CD4-positive, alpha-beta T cell treated with Interferon gamma for 1 hour (primary cell): ENCODE results near the gene TECPR2.
A peak's percentile ranks its signal among the peaks of the same experiment; 100 is the strongest.

Source experiments
- DNase-seq: peaks from one replicate; pipeline ENCODE4 v3.0.0-alpha.2; 2020

TECPR2 gene

DNA sequence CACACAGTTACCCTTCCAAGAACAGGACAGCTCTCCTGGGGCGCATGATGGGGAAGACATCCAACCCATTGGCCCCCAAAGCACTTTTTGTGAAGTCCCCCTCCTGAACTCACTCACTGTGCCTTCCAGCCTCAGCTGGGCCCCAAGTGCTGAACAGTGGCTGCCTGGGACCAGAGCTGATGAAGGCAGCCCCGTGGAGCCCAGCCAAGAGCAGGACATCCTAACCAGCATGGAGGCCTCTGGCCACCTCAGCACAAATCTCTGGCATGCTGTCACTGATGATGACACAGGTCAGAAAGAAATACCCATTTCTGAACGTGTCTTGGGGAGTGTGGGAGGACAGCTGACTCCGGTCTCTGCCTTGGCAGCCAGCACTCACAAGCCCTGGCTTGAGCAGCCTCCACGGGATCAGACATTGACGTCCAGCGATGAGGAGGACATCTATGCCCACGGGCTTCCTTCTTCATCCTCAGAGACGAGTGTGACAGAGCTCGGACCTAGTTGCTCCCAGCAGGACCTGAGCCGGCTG is 72.0 kb downstream of the TECPR2 start:
- DNase-seq = no peak

DNA sequence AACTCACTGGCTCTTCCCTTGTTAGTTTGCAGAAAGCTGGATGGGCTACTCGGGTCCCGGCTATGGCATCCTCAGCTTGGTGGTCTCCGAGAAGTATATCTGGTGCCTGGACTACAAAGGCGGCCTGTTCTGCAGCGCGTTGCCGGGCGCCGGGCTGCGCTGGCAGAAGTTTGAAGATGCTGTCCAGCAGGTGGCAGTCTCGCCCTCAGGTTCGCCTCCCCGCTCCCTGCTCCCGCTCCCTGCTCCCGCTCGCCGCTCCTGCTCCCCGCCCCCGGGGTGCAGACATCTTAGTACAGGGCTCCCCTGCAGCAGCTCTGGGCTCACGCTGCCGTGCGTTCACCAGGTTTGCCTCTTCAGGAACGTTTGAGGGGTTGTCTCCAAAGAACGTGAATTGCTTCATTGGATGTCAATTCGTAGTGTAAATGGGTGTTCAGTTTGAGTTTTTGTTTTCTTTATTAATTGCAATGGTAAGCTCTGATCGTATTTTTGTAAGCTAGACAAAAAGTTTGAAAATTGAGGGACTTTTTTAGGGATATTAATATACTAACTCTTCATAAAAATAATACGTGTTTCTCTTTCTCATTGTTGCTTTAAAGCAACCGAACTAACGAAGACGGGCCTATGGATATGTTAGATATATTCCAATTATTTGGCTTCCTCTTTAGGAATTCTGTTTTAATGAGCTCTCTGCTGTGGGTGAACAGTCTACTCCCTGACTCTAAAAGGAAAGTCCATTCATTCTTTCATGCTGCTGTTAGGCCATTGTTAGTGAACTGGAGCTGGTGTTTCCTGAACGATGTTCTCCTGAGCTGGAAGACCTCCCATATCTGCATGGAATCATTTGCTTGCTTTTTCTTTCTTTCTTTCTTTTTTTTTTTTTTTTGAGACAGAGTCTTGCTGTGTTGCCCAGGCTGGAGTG is 75.5 kb downstream of the TECPR2 start:
- peak; percentile 52 for DNase-seq

DNA sequence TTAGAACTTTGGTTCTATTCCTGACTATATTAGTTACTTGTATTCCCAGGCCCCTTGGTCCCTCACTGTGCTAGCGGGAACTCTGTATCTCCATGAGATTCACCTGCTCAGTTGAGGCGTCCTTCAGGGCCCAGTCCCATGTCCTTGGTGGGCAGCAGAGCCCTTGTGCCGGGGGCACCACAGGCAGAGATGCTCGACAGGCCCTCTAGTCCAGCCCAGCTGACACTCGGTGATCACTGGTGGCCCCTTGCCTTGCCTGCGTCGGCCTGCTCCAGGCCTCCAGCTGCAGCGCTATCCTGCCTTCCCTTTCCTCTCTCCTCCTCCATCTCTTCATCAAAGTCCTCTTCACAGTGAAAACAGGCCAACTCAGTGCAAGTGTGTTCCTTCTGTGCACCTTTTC is 76.8 kb downstream of the TECPR2 start:
- DNase-seq = no peak

DNA sequence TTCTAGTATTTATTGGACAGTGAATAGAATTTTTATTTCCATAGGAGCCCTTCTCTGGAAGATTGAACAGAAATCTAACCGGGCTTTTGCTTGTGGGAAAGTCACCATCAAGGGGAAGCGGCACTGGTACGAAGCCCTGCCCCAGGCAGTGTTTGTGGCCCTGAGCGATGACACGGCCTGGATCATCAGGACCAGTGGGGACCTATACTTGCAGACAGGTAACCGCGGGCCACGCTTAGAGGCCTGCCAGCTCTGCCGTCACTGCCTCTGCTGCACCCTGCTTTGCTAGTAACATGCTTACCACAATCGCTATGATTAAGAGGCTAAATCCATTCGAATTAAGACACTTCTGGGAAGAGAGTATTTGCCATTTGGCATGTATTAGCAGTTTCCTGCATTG is 77.7 kb downstream of the TECPR2 start:
- DNase-seq = no peak

DNA sequence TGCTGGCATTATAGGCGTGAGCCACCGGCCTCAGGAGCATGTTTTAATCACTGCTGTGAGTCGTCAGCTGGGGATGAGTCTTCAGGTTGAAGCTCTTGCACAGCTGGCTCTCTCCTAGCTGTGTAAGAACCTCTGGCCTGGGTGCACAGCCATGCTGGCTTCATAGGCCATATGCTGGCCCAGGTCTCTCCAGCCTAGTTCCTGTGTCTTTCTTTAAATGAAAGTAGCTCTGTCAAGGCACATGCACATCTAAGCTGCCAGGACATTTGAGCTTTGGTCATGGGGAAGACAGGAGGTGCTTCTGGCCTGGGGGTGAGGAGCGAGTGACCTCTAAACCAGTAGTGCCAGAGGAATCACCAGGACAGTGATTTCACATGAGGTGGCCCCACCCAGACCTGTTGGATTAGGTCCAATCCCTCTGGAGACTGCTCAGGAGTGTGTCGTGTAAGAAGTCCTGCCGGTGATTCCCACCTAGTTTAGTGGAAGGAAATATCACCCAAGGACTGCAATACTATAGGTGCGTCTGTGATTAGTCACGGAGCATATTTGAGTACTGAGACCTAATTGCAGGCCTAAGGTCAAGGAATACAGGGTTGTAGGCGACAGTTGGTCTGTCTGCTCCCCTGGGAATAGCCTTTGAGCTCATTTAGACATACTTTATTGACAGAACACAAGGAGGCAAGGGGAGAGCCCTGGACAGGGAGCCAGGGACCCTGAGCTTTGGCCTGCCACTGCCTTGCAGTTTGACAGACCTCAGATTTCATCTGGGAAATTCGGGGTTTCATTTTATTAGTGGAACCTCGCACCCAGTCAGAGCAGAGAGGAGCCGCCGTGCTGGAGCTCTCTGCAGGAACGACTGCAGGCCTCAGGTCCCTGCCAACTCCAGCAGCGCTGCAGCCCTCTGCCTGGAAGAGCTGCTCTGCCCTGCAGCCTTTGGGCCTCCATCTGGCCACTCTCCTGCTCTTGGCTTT is 79.8 kb downstream of the TECPR2 start:
- DNase-seq = no peak

DNA sequence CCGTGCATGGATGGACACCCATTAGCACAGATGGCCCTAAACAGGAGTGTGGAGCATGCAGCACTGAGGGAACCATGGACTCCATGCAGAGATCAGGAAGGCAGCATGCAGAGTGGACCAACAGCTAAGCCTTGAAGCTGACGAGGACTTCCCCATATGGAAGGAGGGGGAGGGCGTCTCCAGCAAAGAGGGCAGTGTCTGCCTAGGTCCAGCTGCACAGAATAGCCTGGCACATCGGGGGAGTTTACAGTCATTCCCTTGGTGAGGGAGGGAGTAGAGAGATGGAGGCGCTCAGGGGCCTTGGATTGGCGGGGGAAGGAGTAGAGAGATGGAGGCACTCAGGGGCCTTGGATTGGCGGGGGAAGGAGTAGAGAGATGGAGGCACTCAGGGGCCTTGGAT is 82.3 kb downstream of the TECPR2 start:
- DNase-seq = no peak

DNA sequence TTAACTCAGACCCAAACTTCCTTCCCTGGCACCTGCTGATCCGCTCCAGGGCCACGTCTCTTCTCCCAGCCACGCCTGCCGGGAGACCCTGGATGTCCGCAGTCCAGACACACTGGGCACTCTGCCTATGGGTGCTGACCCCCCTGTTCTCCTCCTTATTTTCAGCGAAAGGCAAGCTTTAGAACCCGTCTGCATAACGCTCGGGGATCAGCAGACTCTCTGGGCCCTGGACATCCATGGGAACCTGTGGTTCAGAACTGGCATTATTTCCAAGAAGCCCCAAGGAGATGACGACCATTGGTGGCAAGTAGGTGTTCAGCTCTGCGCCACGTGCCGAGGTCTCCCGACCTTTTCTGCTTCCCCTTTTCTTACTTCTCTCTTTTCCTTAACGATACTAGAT is 82.9 kb downstream of the TECPR2 start:
- DNase-seq = no peak

DNA sequence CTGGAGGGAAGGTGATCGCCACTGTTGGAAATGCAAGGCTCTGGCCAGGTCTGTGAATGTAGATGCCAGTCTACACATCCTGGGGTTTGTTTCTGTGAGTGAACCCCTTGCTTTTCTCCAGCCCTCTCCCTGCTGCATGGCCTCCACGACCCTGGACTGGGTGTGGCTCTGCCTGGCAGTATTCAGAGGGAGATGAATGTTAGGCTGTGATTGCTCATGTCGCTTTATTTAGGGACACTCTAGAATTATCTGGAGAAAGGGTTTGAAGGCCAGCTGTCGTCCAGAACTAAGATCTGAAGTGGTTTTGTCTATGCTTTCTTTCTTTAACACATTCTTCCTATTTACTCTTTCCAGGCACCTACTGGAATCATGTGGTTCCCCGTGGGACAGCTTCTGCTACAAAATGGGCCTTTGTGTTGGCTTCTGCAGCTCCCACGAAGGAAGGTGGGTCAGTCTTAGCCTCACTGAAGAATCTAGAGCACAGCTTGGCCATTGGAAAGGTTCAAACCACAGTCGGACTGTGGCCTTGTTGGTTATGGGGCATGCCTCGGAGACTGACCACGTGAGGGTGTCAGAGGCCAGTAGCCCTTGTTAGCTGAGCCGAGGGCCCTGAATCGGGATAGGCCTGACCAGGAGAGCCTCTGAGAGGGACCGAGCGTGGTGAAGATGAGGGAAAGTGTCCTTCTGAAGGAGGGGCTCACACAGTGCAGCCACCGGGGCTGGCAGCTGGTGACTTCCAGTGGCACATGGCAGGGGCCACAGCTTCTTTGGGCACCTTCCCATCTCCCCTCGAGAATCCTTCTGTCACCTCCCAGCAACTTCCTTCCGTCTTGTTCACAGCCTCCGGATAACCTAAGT is 87.7 kb downstream of the TECPR2 start:
- DNase-seq = no peak

DNA sequence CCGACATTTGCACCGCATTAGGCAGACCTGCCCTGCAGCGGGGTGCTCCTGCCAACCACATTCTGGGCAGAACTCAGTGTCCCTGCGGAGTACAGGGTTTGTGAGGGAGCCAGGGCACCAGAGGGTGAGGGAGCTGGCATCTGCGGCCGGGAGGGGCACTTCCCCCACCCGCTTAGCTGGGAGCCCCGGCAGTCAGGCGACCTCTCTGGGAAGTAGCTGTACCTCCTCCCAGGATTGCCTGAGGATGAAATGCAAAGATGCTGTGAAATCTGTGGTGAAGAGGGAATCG is 88.3 kb downstream of the TECPR2 start:
- no peak for DNase-seq

DNA sequence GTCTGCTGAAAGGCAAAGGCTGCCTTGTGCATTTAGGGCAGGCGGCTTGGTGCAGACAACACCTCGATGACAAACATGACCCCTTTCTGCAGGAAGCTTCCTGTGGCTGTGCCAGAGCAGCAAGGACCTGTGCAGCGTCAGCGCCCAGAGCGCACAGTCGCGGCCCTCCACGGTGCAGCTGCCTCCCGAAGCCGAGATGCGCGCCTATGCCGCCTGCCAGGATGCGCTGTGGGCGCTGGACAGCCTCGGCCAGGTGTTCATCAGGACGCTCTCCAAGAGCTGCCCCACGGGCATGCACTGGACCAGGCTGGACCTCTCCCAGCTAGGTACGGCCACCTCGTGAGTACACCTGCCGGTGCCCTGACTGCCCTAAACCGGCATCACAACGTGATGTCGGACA is 89.6 kb downstream of the TECPR2 start:
- no peak for DNase-seq

DNA sequence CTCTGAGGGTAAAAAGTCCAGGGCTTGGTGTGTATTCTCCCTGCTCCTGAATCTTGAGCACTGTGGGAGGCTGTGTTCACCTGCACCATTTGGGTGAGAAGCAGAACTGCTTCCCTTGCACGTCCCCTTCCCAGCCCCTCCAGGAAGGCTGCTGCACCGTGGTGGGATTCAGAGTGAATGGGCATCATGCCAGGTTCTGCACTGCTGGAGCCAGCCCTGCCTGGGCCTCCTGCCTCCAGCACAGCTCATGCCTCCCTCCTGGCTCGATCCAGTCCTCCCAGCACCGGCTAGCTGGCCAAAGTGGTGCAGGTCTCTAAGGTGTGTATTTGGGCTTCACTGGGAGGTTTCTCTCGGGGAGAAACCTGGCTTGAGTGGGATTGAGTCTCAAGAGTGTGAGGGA is 92.0 kb downstream of the TECPR2 start:
- no peak for DNase-seq

DNA sequence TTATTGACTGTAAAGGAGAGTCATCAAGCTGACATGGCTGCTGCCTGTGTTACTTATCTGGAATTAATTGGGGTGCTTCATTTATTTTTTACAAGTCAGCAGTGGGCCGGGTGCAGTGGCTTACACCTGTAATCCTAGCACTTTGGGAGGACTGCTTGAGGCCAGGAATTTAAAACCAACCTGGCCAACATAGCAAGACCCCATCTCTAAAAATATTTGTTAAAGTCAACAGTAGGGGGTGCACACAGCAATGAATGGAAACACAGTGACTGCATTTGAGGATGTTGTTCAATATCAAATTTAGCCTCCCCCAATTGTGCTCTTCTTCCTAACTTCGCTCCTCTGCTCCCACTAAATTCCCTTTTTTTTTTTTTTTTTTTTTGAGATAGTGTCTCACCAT is 94.8 kb downstream of the TECPR2 start:
- DNase-seq = no peak

DNA sequence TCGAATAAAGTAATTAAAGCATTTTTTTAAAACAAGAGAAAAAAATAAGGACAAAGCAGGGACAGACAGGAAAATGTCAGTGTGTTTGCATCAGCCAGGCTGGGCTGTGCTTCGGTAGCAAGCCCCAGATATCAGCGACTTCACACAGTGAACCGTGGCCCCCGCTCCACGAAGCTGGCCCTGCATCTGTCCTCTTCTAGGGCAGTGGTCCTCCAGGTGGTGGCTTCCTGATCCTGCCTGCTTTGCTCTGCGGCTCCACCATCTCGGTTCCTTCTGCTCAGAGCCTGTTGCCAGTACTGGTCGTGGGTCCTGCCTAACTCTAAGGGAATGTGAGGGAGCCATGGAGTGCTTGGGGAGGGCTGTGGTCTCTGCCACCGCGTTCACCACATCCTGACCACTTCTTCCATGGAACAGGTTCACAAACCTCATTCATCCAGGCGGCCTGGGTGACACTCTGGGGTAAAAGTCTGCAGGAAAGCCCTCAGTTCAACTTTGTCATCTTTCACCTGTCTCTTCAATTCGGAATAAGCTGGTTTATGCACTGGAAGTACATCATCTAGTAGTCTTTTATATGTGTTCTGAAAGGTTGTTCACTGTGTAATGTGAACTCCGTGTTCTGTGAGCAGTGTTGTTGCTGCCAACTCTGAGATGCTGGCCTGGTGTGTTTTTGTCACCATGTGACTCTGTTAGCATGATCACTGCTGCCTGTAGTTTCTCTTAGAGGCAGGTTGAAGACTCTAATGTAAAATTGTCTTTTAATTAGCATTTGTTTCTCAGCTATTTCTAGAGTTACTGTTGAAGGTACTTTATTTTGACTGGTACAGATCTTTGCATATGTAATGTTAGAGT is 99.0 kb downstream of the TECPR2 start:
- DNase-seq = no peak

DNA sequence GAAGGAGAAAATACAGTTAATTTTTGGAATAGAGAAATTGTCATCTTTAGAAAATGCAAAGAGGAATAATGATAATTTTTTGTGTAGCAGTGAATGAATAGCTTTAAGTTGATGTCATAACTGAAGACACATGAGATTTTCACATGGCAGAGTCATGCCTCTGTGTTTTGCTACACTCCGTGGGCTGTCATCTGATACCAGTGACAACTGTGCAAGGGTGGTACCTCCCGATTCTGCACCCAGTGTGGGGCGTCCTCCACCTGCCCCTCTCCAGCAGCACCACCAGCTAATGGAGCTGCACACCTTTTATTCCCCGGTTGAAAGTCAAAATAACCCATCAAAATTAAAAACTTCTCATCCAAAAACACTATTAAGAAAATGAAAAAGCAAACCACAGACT is 99.7 kb downstream of the TECPR2 start:
- DNase-seq = no peak

DNA sequence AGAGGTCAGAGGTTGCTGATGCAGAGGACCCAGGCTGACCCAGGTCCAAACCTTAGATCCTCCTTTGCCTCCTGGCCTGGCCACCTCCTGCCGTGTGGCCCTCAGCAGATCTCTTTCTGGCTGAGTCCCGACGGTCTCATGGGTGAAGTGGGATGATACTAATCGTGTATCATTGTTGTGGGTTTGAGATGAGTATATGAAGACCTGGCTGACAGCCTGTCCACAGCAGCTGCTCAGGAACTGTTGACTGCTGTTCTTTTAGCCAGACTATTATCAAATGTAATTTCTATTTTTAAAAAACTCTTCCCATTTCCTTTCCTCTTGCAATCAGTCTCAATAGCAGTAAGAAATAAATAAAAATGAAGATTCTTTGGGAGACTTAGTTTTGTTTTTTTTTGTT is 101.3 kb downstream of the TECPR2 start:
- no peak for DNase-seq

DNA sequence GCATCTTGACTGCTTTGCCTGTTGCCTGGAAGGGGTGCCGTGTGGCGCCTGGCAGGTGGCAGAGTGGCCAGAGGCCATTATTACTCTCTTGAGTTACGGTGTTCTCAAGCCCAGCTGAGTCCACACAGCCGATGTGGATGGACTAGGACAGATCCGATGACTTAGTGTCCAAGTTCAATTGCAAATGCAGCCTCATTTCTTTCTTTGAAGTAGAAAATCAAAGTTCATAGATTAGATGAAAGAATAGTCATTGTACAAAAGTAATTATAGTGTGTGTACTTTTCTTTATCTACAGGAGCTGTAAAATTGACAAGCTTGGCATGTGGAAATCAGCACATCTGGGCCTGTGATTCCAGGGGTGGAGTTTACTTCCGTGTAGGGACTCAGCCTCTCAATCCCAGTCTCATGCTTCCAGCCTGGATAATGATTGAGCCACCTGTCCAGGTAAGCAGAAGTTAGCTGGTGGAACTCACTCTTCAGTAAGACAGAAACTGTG is 102.2 kb downstream of the TECPR2 start:
- no peak for DNase-seq

DNA sequence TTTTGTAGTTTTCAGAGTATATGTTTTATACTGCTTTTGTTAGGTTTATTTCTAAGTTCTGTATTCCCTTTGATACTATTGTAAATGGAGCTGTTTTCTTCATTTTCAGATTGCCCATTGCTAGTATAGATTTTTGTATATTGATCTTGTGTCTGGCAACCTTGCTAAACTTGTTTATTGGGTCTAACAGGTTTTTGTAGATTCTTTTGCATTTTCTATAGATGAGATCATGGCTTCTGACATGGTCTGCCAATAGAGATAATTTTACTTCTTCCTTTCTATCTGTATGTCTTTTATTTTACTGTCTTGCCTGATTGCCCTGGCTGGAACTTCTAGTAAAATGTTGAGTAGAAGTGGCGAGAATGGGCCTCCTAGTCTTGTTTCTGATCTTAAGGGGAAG is 106.5 kb downstream of the TECPR2 start:
- DNase-seq = no peak

DNA sequence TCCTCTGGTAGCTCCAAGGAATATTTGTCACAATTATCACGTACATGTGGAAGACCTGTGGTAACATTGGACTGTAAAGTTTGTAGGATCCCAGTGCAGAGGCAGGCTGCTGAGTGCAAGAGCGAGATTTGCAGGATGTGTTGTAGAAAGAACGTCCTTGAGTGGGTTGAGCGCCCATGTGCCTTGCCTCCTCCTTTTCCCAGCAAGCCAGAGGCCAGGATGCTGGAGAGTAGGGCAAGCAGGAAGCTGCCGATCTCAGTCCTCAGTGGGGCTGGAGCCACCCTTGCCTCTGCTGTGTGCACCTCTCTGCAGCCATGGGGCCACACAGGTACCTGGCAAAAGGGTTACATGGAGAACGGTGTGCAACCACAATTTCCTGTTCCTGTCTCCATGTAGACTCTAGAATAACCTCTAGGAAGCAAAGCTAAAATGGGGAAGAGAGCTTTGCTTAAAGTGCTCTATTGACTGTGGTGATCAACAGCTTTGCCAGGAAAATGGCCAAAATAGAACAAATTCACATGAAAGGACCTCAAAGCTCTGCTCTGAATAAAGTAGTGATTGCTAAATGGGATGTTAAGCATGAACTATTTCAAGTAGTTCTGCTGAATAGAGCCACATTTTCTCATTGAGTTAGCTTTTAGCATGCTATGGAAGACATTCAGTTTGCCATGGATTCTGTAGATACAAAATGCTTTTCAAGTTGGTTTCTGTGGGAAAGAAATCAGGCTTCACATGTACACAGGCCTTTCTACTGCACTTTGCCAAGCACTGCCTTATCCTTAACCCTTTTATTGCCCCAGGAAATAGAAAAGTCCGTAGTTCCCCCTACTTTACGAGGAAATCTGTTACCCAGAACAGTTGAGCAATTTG is 109.4 kb downstream of the TECPR2 start:
- no peak for DNase-seq

DNA sequence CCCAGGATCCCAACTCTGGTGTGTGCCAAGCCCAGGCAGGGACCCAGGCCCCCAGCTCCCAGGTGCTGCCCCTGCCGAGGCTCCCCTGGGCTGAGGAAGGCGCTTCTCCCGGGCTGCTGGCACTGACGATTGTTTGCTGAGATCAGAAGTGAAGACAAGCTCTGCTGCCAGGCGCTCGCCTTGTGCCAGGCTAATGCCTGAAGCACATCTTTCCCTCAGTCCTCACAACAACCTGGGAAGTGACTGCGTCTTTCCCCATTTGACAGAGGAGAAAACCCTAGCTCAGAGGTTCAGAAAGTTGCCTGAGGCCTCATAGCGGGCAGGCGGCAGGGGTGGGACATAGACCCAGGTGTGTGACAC is 110.0 kb downstream of the TECPR2 start:
- DNase-seq = no peak

DNA sequence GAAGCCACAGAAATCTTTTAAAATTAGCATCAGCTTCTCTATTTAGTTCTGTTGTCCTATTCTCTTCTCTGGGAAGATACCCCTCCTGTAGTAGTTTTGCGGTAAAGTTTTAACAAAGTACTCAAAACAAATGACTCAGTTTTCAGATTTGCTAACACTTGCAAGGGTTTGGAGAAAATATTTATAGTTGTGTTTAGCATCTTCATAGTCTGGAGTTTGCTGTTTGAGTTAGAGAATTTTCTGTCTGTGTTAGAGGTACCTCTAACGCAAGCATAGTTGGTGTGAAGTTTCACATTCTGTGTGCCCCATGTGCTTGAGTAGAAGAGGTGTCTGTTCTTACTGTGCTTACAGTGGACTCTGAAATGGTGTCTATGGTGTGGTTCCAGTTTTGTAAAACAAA is 110.8 kb downstream of the TECPR2 start:
- DNase-seq = no peak

DNA sequence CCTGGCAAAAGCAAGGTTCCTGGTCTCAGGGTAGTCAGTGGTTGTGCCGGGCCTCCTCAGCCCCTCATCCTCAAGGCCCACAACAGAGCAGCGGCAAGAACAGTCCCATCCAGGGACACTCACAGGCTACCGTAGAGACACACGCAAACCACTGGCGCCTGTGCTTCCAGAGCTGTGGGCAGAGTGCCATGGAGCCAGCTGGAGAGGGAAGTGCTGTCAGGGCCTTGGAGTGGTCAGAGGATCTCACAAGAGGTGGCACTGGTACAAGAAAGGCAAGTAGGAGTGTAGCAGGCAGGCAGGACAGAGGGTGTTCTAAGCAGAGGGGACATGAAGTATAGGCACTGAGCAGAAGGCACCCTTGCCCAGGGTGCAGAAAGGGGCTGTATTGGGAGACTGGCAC is 112.2 kb downstream of the TECPR2 start:
- no peak for DNase-seq
